ENCODE measurements around the gene GADL1.

DNA sequence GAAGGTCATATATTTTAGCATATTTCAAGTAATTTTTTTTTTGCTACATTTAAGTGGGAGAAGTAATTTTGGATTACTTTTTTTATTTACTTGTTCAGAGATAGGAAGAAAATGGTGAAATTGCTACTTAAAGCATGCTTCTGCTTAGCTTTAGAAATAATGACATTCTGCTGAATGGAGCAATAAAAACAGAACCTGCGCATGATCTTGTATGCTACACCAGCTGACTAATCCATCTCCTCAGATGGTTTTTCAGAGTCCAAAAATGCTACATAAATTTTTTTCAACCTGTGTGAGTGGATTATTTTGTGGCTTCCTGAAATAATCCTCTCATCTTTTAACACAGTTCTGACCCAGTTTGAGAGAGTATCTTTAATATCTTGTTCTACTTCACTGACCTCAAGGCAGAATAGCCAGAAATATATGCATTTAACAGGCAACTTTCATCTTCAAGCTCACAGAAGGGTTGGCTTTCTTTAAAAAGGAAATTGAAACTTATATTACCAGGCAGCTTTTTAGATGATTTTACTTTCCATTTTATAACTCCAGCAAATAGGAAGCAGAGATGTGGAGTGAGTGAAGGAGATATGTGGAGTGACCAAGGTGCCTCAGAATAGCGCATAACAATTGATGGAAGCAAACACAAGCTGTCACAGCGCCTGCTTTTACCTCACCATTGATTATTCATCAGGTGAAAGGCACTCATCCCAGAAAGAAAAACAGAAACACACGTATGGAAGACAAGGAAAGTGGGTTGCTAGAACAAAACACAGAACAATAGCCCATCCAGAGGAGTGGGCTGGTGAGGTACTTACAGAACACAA is 151.5 kb downstream of the GADL1 start:
- TF ChIP-seq, protein P1, sequence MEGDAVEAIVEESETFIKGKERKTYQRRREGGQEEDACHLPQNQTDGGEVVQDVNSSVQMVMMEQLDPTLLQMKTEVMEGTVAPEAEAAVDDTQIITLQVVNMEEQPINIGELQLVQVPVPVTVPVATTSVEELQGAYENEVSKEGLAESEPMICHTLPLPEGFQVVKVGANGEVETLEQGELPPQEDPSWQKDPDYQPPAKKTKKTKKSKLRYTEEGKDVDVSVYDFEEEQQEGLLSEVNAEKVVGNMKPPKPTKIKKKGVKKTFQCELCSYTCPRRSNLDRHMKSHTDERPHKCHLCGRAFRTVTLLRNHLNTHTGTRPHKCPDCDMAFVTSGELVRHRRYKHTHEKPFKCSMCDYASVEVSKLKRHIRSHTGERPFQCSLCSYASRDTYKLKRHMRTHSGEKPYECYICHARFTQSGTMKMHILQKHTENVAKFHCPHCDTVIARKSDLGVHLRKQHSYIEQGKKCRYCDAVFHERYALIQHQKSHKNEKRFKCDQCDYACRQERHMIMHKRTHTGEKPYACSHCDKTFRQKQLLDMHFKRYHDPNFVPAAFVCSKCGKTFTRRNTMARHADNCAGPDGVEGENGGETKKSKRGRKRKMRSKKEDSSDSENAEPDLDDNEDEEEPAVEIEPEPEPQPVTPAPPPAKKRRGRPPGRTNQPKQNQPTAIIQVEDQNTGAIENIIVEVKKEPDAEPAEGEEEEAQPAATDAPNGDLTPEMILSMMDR (IDR thresholded peaks at IDR 0.05): no peak
- no peak for TF ChIP-seq POLR2A (IDR thresholded peaks at IDR 0.05)
